Esophagus muscularis mucosa (tissue), 4 donors: Measurements from ENCODE around the gene DENND2A. TPM values are rescaled to one million over a fixed set of nuclear protein-coding genes. Genes with fewer than 3 reads are reported as not detected.

Experiments
- DNase-seq: peaks from one replicate; pipeline ENCODE4 v3.0.0-alpha.2; 2017; ENCODE audit errors: extremely low spot score
- H3K27ac ChIP-seq, 4 donors: fragments of 200-600 bp; sonication (generic); replicated peaks in 1 of 4; 1 replicate in 3 of 4; 2 replicates in 1 of 4; pipeline ENCODE4 v1.5.1; 2016 to 2019; ENCODE audit warnings: mild to moderate bottlenecking in 1 of 4
- H3K27me3 ChIP-seq, 4 donors: fragments of 200-600 bp; sonication (generic); one replicate each; pipeline versions ENCODE4 v1.5.1 to v1.6.0; 2016 to 2019
- H3K36me3 ChIP-seq, 4 donors: fragments of 200-600 bp; sonication (generic); one replicate each; pipeline ENCODE4 v1.5.1; 2016 to 2019
- H3K4me1 ChIP-seq, 4 donors: fragments of 200-600 bp; sonication (generic); one replicate each; pipeline ENCODE4 v1.5.1; 2016 to 2019
- H3K4me3 ChIP-seq, 4 donors: fragments of 200-600 bp; sonication (generic); 1 replicate in 2 of 4; 2 replicates in 2 of 4; pipeline ENCODE4 v1.5.1; 2016 to 2019; ENCODE audit warnings: mild to moderate bottlenecking in 4 of 4, moderate library complexity in 1 of 4
- H3K9me3 ChIP-seq, 4 donors: fragments of 200-600 bp; sonication (generic); 1 replicate in 3 of 4; 2 replicates in 1 of 4; pipeline ENCODE4 v1.5.1; 2016 to 2019
- EP300 ChIP-seq: sonication (generic); formaldehyde crosslinking; IDR thresholded peaks from one replicate; pipeline ENCODE4 v1.6.1; 2017; ENCODE audit warnings: antibody characterized with exemption
- POLR2A ChIP-seq: fragments of 450-650 bp; IDR thresholded peaks from one replicate; pipeline ENCODE4 v1.6.1; 2017; ENCODE audit warnings: antibody characterized with exemption, moderate library complexity, mild to moderate bottlenecking, low read depth
- POLR2AphosphoS5 ChIP-seq, 2 donors: sonication (generic); formaldehyde crosslinking; IDR thresholded peaks; one replicate each; pipeline ENCODE4 v1.6.1; 2017; ENCODE audit warnings: antibody characterized with exemption in 2 of 2
- WGBS: methylation state at CpG from one replicate; pipeline ENCODE4 v1.1.5; 2018; 5-methylcytosine and 5-hydroxymethylcytosine counted together
- intact Hi-C: fragments of 100-400 bp; cut with DNase I; formaldehyde crosslinking; loops from one replicate; pipeline ENCODE4 v1.15.1; 2023
- total RNA-seq, 4 donors: library from RNA; depleted of rRNA; stranded (reverse); fragments of >200 nt; gene quantifications; one replicate each; pipeline versions ENCODE4 v1.1.0 to v1.2.1, GENCODE V29; 2016
- TF ChIP-seq, protein P1 (sequence below), 3 experiments: fragments of 200-600 bp in 2 of 3; fragments of 450-650 bp in 1 of 3; sonication (generic) in 2 of 3; IDR thresholded peaks; one replicate each; pipeline ENCODE4 v1.5.1; 2017 to 2019; ENCODE audit warnings: antibody characterized with exemption in 3 of 3, mild to moderate bottlenecking in 2 of 3, moderate library complexity in 1 of 3

DENND2A gene
- total RNA-seq, 4 donors from 2014 or later, result 46.4 to 77.2 (median 59.2) TPM

DNA sequence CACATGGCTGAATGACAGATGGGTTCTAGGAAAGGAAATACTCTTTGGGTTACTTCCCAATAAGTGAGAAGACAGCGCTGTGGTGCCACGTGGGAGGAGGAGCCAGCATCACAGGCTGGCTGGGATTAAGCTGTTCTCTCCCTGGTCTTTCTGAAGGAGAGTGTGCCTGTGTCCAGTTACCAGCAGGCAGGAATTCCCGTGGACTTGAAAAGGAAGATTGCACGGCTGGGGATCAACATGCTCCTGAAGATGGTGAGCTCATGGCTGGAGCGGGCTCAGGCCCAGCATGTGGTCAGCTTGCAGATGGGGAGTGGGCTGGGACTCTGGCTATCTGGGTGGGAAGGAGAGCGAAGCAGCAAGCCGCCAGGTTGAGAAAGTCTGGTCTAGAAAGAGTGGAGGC, 40.3 kb upstream of the DENND2A start:
- intact Hi-C loops, result no loop called here
- Histone ChIP-seq H3K27ac (no peak overlapping the region), H3K27me3 (no peaks in the 10 kb centered on the region), H3K36me3 (peaks cover 18 to 92% (median 66%) of the 10 kb centered on the region in 4 donors), H3K4me1 (peaks cover 0 to 9% (median 4%) of the 10 kb centered on the region in 4 donors), H3K4me3 (no peak overlapping the region), H3K9me3 (no peaks in the 10 kb centered on the region)
- DNase-seq, result no peak
- TF ChIP-seq EP300 (no peak), POLR2A (no peak), POLR2AphosphoS5 (IDR thresholded peaks at IDR 0.05) (no peak)
- TF ChIP-seq, protein P1, sequence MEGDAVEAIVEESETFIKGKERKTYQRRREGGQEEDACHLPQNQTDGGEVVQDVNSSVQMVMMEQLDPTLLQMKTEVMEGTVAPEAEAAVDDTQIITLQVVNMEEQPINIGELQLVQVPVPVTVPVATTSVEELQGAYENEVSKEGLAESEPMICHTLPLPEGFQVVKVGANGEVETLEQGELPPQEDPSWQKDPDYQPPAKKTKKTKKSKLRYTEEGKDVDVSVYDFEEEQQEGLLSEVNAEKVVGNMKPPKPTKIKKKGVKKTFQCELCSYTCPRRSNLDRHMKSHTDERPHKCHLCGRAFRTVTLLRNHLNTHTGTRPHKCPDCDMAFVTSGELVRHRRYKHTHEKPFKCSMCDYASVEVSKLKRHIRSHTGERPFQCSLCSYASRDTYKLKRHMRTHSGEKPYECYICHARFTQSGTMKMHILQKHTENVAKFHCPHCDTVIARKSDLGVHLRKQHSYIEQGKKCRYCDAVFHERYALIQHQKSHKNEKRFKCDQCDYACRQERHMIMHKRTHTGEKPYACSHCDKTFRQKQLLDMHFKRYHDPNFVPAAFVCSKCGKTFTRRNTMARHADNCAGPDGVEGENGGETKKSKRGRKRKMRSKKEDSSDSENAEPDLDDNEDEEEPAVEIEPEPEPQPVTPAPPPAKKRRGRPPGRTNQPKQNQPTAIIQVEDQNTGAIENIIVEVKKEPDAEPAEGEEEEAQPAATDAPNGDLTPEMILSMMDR (IDR thresholded peaks at IDR 0.05), result no peak
- WGBS, result 89% methylated on average over 5 of the region's 7 CpGs

DNA sequence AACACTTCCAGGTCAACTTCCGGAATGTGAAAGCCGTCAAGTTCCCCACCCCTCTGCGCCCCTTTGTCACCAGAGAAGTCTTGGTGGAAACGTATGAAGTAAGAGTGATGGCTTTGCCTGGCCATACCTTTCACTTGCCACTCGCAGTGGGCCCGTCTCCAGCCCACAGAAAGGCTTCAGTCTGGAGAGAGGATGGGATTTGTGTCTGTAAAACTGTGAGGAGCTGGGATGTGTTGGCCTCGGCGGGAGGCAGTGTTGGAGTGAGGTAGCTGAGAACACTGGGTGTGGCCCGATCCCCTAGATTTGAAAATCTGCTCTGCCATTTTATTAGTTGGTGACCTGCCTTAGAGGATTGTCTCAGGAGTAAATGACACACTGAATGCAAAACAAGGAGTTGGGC, 38.6 kb upstream of the DENND2A start:
- Histone ChIP-seq H3K4me3 (no peak overlapping the region), H3K27ac (no peak overlapping the region), H3K36me3 (peaks cover 18 to 75% (median 58%) of the 10 kb centered on the region in 4 donors), H3K4me1 (peaks cover 17 to 26% (median 21%) of the 10 kb centered on the region in 4 donors), H3K27me3 (no peaks in the 10 kb centered on the region), H3K9me3 (no peaks in the 10 kb centered on the region)
- DNase-seq, result no peak
- WGBS, result 95% methylated on average over 9 of the region's 9 CpGs
- TF ChIP-seq, protein P1 (IDR thresholded peaks at IDR 0.05), result no peak
- TF ChIP-seq EP300, result no peak
- intact Hi-C loops, result loop anchor here (10.0 kb wide), 1 partner anchor 284 kb away; the partner anchor contains the start of gene SLC37A3

DNA sequence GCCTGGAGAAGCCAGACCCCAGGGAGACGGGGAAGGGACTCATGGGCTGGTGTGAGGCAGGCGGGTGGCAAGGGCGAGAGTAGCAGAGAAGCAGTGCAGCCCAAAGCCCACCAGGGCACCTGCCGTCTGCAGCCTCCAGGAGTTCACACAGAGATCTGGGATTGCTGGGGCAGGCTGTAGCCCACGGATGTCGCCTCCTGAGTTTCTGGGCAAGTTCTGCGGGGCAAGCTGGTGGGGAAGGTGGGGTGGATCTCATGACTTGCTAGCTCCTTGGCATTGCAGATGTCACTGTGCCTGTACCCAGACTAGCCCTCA, 38.2 kb upstream of the DENND2A start:
- peaks cover 18 to 71% (median 56%) of the 10 kb centered on the region in 4 donors for H3K36me3 ChIP-seq
- H3K27me3 ChIP-seq, result no peaks in the 10 kb centered on the region
- 99% methylated on average over 7 of the region's 7 CpGs for WGBS
- H3K9me3 ChIP-seq, result no peaks in the 10 kb centered on the region
- peaks cover 21 to 30% (median 25%) of the 10 kb centered on the region in 4 donors for H3K4me1 ChIP-seq
- intact Hi-C loops, result loop anchor here (10.0 kb wide), 1 partner anchor 284 kb away; the partner anchor contains the start of gene SLC37A3
- TF ChIP-seq EP300 (no peak), POLR2AphosphoS5 (IDR thresholded peaks at IDR 0.05) (no peak), POLR2A (no peak)
- TF ChIP-seq, protein P1 (IDR thresholded peaks at IDR 0.05), result no peak
- H3K27ac ChIP-seq, result no peak overlapping the region
- DNase-seq, result no peak
- H3K4me3 ChIP-seq, result no peak overlapping the region

DNA sequence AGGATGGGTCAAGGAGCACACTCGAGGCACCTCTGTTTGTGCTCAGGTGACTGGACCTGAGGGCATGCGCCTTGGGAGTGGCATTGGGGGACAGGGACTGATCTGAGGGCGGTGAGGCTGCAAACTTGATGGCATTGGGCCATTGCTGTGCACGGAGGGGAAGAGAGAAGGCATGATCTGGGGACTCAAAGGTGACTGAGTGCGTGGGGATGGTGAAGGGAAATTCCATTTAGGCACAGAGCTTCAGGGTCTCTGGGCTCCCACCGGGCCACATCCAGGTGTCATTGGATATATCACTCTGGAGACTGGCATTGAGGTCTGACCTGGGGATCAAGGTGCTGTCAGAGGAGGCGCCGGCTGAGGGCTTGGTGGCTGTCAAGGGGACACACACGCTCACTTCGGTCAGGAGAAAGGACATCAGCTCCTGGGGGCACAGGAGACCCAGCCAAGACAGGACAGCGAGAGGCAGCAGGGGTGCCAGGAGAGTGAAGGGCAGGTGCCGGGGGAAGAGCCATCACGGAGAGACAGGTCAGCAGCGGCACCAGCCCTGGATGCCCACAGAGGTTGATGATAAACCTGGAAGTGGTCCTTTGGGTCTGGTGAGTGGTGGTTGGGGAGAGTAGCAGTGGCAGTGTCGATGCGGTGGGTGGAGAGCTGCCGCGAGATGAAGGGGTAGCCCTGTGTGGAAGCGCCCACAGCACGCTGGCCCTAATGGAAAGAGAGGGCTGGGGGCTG, 37.6 kb upstream of the DENND2A start:
- H3K27ac ChIP-seq, result no peak overlapping the region
- TF ChIP-seq EP300 (no peak), POLR2A (no peak), POLR2AphosphoS5 (IDR thresholded peaks at IDR 0.05) (no peak)
- TF ChIP-seq, protein P1 (IDR thresholded peaks at IDR 0.05), result no peak
- intact Hi-C loops, result loop anchor here (10.0 kb wide), 1 partner anchor 283 kb away; the partner anchor contains the start of gene SLC37A3
- no peaks in the 10 kb centered on the region for H3K9me3 ChIP-seq
- peaks cover 23 to 36% (median 30%) of the 10 kb centered on the region in 4 donors for H3K4me1 ChIP-seq
- H3K4me3 ChIP-seq, result no peak overlapping the region
- no peak for DNase-seq
- WGBS, result 98% methylated on average over 20 of the region's 20 CpGs
- peaks cover 16 to 65% (median 51%) of the 10 kb centered on the region in 4 donors for H3K36me3 ChIP-seq
- H3K27me3 ChIP-seq, result no peaks in the 10 kb centered on the region
